Type B pancreatic cell (in vitro differentiated cells): ENCODE measurements around the gene GPN1. TPM values are rescaled to one million over a fixed set of nuclear protein-coding genes. Genes with fewer than 3 reads are reported as not detected.

Experiments
- DNase-seq: peaks from one replicate; pipeline ENCODE4 v3.0.0; 2021; ENCODE audit warnings: mixed read lengths; ENCODE audit not compliant: unreplicated experiment; ENCODE audit errors: extremely low spot score
- H3K27ac Mint-ChIP-seq: 2 replicates; pipeline ENCODE4 v1.8.0; 2021; ENCODE audit warnings: mild to moderate bottlenecking, mixed read lengths
- H3K27me3 Mint-ChIP-seq: 2 replicates; pipeline ENCODE4 v1.8.0; 2021; ENCODE audit warnings: mixed read lengths
- H3K36me3 Mint-ChIP-seq: 2 replicates; pipeline ENCODE4 v1.8.0; 2021; ENCODE audit warnings: mixed read lengths
- H3K4me1 Mint-ChIP-seq: one replicate; pipeline ENCODE4 v1.8.0; 2021; ENCODE audit warnings: mixed read lengths; ENCODE audit not compliant: unreplicated experiment
- H3K4me3 Mint-ChIP-seq: 2 replicates; pipeline ENCODE4 v1.8.0; 2021; ENCODE audit warnings: mild to moderate bottlenecking, mixed read lengths
- H3K9me3 Mint-ChIP-seq: 2 replicates; pipeline ENCODE4 v1.8.0; 2021; ENCODE audit warnings: mixed read lengths
- total RNA-seq: library from RNA; stranded (reverse); gene quantifications from 2 replicates; pipeline ENCODE4 v1.2.1, GENCODE V29; 2021; ENCODE audit warnings: low replicate concordance
- TF ChIP-seq, protein P1 (sequence below): fragments of 200-600 bp; sonication (generic); conservative IDR thresholded peaks from 2 replicates; pipeline ENCODE4 v1.5.0; 2021; ENCODE audit warnings: antibody characterized with exemption, mild to moderate bottlenecking

Gene GPN1
- total RNA-seq, 1 donor from 2014 or later: 39.0 TPM

DNA sequence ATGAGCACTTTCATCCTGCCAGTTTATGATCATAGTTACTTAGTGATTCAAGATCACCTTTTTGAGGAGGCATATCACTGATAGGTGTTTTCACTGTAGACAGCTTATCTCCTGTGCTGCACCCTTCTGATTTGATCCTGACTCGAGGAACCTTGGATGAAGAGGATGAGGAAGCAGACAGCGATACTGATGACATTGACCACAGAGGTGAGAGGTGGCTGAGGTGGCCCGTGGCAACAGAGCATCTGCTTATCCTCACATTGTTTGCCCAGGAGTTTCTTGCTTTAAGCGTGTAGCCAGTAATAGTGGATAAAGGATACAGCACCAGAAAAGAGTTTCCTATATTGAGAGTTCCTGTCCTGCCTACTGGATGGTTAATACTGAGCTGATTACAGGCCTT, 18.9 kb downstream of the GPN1 start:
- no peaks in the 10 kb centered on the region for H3K27me3 Mint-ChIP-seq
- peaks cover 10% of the 10 kb centered on the region for H3K36me3 Mint-ChIP-seq
- H3K4me1 Mint-ChIP-seq: no peaks in the 10 kb centered on the region
- no peak for DNase-seq
- no peak overlapping the region for H3K27ac Mint-ChIP-seq
- no peak overlapping the region for H3K4me3 Mint-ChIP-seq
- no peaks in the 10 kb centered on the region for H3K9me3 Mint-ChIP-seq
- TF ChIP-seq, protein P1, sequence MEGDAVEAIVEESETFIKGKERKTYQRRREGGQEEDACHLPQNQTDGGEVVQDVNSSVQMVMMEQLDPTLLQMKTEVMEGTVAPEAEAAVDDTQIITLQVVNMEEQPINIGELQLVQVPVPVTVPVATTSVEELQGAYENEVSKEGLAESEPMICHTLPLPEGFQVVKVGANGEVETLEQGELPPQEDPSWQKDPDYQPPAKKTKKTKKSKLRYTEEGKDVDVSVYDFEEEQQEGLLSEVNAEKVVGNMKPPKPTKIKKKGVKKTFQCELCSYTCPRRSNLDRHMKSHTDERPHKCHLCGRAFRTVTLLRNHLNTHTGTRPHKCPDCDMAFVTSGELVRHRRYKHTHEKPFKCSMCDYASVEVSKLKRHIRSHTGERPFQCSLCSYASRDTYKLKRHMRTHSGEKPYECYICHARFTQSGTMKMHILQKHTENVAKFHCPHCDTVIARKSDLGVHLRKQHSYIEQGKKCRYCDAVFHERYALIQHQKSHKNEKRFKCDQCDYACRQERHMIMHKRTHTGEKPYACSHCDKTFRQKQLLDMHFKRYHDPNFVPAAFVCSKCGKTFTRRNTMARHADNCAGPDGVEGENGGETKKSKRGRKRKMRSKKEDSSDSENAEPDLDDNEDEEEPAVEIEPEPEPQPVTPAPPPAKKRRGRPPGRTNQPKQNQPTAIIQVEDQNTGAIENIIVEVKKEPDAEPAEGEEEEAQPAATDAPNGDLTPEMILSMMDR: no peak

DNA sequence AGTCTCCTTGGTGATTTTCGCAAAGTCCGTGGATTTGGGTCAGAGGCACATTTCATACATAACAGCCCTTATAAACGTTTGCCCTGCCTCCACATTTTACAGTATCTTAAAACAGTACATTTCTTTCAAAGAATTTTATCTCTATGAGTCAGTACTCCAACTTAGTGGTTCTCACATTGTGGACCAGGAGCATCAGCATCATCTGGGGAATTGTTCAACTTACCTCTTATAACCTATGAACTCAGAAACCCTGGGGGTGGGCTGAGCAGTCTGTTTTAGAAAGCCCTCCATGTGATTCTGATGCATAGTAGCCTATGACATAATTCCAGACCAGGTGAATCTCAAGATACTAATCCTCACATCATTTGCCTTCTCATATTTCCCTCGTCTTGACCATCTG, 22.2 kb downstream of the GPN1 start:
- TF ChIP-seq, protein P1: no peak
- H3K27ac Mint-ChIP-seq: no peak overlapping the region
- no peaks in the 10 kb centered on the region for H3K27me3 Mint-ChIP-seq
- no peak for DNase-seq
- peaks cover 24% of the 10 kb centered on the region for H3K36me3 Mint-ChIP-seq
- no peaks in the 10 kb centered on the region for H3K9me3 Mint-ChIP-seq
- H3K4me3 Mint-ChIP-seq: no peak overlapping the region
- no peaks in the 10 kb centered on the region for H3K4me1 Mint-ChIP-seq

DNA sequence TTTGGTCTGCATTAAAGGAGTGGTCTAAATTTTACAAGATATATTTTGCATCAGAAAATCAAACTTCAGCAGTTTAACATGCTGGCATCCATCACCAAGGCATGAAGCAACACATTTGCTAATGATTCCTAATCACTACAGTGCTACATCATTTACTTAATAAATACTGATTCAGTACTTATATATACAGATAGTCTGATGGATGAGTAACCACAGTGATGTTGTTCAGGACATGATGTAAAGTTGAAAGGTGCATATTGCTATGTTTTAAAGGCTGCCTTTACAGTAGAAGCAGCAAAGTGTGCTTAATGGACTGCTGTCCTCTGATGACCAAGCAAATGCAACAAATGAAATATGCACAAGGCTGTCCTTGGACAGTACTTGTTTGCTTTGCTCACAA, 23.5 kb downstream of the GPN1 start:
- H3K4me3 Mint-ChIP-seq: no peak overlapping the region
- H3K9me3 Mint-ChIP-seq: no peaks in the 10 kb centered on the region
- TF ChIP-seq, protein P1: no peak
- no peak overlapping the region for H3K27ac Mint-ChIP-seq
- DNase-seq: no peak
- H3K27me3 Mint-ChIP-seq: no peaks in the 10 kb centered on the region
- H3K36me3 Mint-ChIP-seq: peaks cover 28% of the 10 kb centered on the region
- H3K4me1 Mint-ChIP-seq: no peaks in the 10 kb centered on the region

DNA sequence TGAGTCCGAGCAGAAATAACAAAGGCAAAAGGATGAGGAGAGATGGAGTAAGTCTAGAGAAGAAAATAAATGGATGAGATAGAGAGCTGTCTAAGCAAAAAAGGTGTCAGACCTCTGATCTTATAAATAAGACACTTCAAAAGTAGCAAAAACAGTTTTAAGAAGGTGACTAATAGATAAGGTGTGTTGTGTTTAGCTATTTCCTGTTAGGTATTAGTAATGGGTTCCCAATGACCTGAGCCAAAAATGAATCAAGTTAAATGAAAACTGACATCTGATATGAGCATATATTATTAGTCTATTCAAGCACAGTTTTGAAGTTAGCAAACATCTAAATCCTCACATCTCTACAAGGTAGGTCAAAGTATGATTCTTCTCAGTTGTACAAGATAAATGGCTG, 23.9 kb downstream of the GPN1 start:
- H3K27ac Mint-ChIP-seq: no peak overlapping the region
- H3K36me3 Mint-ChIP-seq: peaks cover 28% of the 10 kb centered on the region
- no peaks in the 10 kb centered on the region for H3K4me1 Mint-ChIP-seq
- H3K9me3 Mint-ChIP-seq: no peaks in the 10 kb centered on the region
- no peaks in the 10 kb centered on the region for H3K27me3 Mint-ChIP-seq
- no peak overlapping the region for H3K4me3 Mint-ChIP-seq
- TF ChIP-seq, protein P1: no peak
- DNase-seq: no peak

DNA sequence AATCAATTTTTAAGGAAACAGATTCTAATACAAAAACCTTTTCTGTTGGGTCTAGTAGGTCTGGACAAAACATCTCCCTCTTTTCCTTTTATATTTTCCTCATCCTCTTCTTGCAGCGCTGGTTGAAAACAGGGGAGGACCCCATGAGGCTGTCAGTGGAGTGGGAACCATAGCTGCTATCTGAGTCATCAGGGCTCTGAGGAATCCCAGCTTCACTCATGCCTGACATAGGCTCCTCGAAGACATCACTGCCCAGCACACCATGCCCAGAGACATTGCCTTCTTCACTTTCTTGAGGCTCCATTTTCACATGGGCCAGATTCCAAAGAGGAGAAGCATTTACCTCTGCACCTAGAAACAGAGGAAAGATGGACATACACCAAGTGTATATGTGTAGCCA, 24.5 kb downstream of the GPN1 start:
- Mint-ChIP-seq H3K27me3 (no peaks in the 10 kb centered on the region), H3K4me3 (no peak overlapping the region), H3K4me1 (no peaks in the 10 kb centered on the region), H3K36me3 (peaks cover 28% of the 10 kb centered on the region), H3K27ac (no peak overlapping the region), H3K9me3 (no peaks in the 10 kb centered on the region)
- no peak for DNase-seq
- TF ChIP-seq, protein P1: no peak
